CD4-positive, alpha-beta T cell (primary cell): ENCODE measurements around the gene APOO. TPM values are rescaled to one million over a fixed set of nuclear protein-coding genes. Genes with fewer than 3 reads are reported as not detected.

Experiments used
- ATAC-seq: fragments of 200-7000 bp; cut with Tn5 transposase; one replicate; pipeline ENCODE4 v1.10.0; 2022; ENCODE audit warnings: mild to moderate bottlenecking; ENCODE audit not compliant: poor library complexity
- CTCF ChIA-PET: fragments of 350-600 bp; sonication (Branson Sonifier 250); formaldehyde crosslinking; loops from one replicate; lab custom pipeline; 2021; ENCODE audit warnings: antibody characterized with exemption, inconsistent platforms; lab: Charles Lee
- POLR2A ChIA-PET: fragments of 350-600 bp; sonication (Branson Sonifier 250); formaldehyde crosslinking; loops from one replicate; lab custom pipeline; 2021; ENCODE audit warnings: antibody characterized with exemption, inconsistent platforms; lab: Charles Lee
- DNase-seq, 14 experiments: peaks; one replicate each; pipeline ENCODE4 v3.0.0-alpha.2; 2013 to 2020; ENCODE audit warnings: mixed read lengths in 2 of 14
- H3K27ac ChIP-seq, 2 donors: one replicate each; pipeline versions ENCODE4 v1.5.1 to v1.7.0; 2013; ENCODE audit warnings: low read length in 2 of 2, low read depth in 1 of 2, mild to moderate bottlenecking in 1 of 2
- H3K27me3 ChIP-seq, 2 experiments: 1 replicate in 1 of 2; 2 replicates in 1 of 2; pipeline versions ENCODE4 v1.6.1 to v1.7.0; 2013; ENCODE audit warnings: low read length in 2 of 2, control low read depth in 1 of 2, mild to moderate bottlenecking in 1 of 2, moderate library complexity in 1 of 2; ENCODE audit not compliant: insufficient read depth in 2 of 2, control insufficient read depth in 1 of 2
- H3K36me3 ChIP-seq: one replicate; pipeline ENCODE4 v1.6.1; 2013; ENCODE audit warnings: low read length, control low read depth; ENCODE audit not compliant: insufficient read depth
- H3K4me1 ChIP-seq: one replicate; pipeline ENCODE4 v1.6.1; 2013; ENCODE audit warnings: low read length, control low read depth; ENCODE audit not compliant: insufficient read depth
- H3K4me3 ChIP-seq: one replicate; pipeline ENCODE4 v1.5.1; 2013; ENCODE audit warnings: mild to moderate bottlenecking, low read length, moderate library complexity
- H3K9me3 ChIP-seq, 2 experiments: 1 replicate in 1 of 2; 2 replicates in 1 of 2; pipeline versions ENCODE4 v1.6.1 to v1.7.0; 2013; ENCODE audit warnings: low read length in 2 of 2, mild to moderate bottlenecking in 2 of 2, control low read depth in 1 of 2, moderate library complexity in 1 of 2; ENCODE audit not compliant: control insufficient read depth in 1 of 2, insufficient read depth in 1 of 2
- H3K27ac Mint-ChIP-seq: one replicate; pipeline ENCODE4 v1.8.0; 2020; ENCODE audit warnings: mixed read lengths
- H3K27me3 Mint-ChIP-seq: one replicate; pipeline ENCODE4 v1.8.0; 2021; ENCODE audit warnings: mixed read lengths
- H3K36me3 Mint-ChIP-seq: one replicate; pipeline ENCODE4 v1.8.0; 2021; ENCODE audit warnings: low read depth, mixed read lengths
- H3K4me1 Mint-ChIP-seq: one replicate; pipeline ENCODE4 v1.8.0; 2021; ENCODE audit warnings: low read depth, mixed read lengths
- H3K4me3 Mint-ChIP-seq: one replicate; pipeline ENCODE4 v1.8.0; 2020; ENCODE audit warnings: mild to moderate bottlenecking, mixed read lengths
- H3K9me3 Mint-ChIP-seq: one replicate; pipeline ENCODE4 v1.8.0; 2020; ENCODE audit warnings: mixed read lengths
- intact Hi-C, 2 experiments: fragments of 100-400 bp; cut with DNase I in 1 of 2; cut with micrococcal nuclease in 1 of 2; formaldehyde crosslinking; loops; one replicate each; pipeline versions ENCODE4 v1.15.1 to v1.9.0; 2023 to 2025; cut with DNase I, micrococcal nuclease
- total RNA-seq, 174 experiments: library from RNA in 2 of 174; stranded (reverse) in 2 of 174; gene quantifications; one replicate each; pipeline ENCODE4 v1.2.3 and lab custom pipeline; 2021 to 2026
- TF ChIP-seq, protein P1 (sequence below): fragments of 200-600 bp; IDR thresholded peaks from one replicate; pipeline ENCODE4 v1.8.0; 2022; ENCODE audit warnings: antibody characterized with exemption, mild to moderate bottlenecking

Gene APOO
- total RNA-seq, 2 experiments from 2014 or later: 3.3 to 4.9 TPM

DNA sequence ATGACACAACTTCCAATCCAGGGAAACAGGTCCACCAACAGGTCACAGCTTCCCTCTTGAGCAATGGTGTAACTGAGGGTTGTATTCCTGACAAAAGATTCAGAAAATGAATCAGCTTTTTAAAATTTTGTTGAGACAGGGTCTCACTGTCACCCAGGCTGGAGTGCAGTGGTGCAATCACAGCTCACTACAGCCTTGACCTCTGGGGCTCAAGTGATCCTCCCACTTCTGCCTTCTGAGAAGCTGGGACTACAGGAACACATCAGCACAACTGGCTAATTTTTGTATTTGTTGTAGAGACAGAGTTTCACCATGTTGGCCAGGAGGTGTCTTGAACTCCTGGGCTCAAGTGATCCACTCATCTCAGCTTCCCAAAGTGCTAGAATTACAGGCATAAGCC, 81.1 kb downstream of the APOO start:
- H3K4me1 Mint-ChIP-seq: no peaks in the 10 kb centered on the region
- H3K4me3 Mint-ChIP-seq: no peak overlapping the region
- ChIA-PET CTCF (no interaction called here), POLR2A (no interaction called here)
- H3K27ac Mint-ChIP-seq: no peak overlapping the region
- H3K36me3 Mint-ChIP-seq: no peaks in the 10 kb centered on the region
- H3K27me3 ChIP-seq: no peaks in the 10 kb centered on the region
- H3K27ac ChIP-seq: no peak overlapping the region
- TF ChIP-seq, protein P1, sequence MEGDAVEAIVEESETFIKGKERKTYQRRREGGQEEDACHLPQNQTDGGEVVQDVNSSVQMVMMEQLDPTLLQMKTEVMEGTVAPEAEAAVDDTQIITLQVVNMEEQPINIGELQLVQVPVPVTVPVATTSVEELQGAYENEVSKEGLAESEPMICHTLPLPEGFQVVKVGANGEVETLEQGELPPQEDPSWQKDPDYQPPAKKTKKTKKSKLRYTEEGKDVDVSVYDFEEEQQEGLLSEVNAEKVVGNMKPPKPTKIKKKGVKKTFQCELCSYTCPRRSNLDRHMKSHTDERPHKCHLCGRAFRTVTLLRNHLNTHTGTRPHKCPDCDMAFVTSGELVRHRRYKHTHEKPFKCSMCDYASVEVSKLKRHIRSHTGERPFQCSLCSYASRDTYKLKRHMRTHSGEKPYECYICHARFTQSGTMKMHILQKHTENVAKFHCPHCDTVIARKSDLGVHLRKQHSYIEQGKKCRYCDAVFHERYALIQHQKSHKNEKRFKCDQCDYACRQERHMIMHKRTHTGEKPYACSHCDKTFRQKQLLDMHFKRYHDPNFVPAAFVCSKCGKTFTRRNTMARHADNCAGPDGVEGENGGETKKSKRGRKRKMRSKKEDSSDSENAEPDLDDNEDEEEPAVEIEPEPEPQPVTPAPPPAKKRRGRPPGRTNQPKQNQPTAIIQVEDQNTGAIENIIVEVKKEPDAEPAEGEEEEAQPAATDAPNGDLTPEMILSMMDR: no peak
- intact Hi-C loops: no loop called here
- H3K9me3 Mint-ChIP-seq: no peaks in the 10 kb centered on the region
- ATAC-seq (no peak), DNase-seq (no peak)
- no peak overlapping the region for H3K4me3 ChIP-seq
- H3K27me3 Mint-ChIP-seq: no peaks in the 10 kb centered on the region
- no peaks in the 10 kb centered on the region for H3K36me3 ChIP-seq
- H3K9me3 ChIP-seq: no peaks in the 10 kb centered on the region
- no peaks in the 10 kb centered on the region for H3K4me1 ChIP-seq

DNA sequence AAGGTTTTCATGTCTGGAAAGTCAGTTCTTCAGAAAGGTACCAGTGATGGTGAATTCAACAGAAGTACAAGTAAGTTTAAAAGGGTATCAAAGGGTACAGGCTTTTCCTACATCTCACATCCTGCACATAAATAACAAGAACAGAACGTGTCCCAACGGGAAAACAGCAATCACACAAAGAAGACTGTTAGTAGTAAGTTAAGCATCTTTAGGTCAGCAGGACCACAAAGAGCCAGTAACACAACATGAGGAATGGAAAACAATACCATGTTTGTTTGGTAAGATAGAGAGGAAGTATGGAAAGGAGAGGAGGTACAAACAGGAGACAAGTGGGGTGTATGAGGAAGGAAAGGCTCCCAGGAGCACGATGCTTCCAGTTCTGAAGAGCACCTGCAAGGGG, 81.5 kb downstream of the APOO start:
- Mint-ChIP-seq H3K27ac (no peak overlapping the region), H3K27me3 (no peaks in the 10 kb centered on the region), H3K9me3 (no peaks in the 10 kb centered on the region), H3K36me3 (no peaks in the 10 kb centered on the region), H3K4me3 (no peak overlapping the region), H3K4me1 (no peaks in the 10 kb centered on the region)
- TF ChIP-seq, protein P1: no peak
- H3K9me3 ChIP-seq: no peaks in the 10 kb centered on the region
- H3K27me3 ChIP-seq: no peaks in the 10 kb centered on the region
- no peak overlapping the region for H3K27ac ChIP-seq
- intact Hi-C loops: no loop called here
- H3K4me1 ChIP-seq: no peaks in the 10 kb centered on the region
- no peak for ATAC-seq
- POLR2A ChIA-PET: no interaction called here
- DNase-seq: no peak
- no peaks in the 10 kb centered on the region for H3K36me3 ChIP-seq
- CTCF ChIA-PET: no interaction called here
- H3K4me3 ChIP-seq: no peak overlapping the region

DNA sequence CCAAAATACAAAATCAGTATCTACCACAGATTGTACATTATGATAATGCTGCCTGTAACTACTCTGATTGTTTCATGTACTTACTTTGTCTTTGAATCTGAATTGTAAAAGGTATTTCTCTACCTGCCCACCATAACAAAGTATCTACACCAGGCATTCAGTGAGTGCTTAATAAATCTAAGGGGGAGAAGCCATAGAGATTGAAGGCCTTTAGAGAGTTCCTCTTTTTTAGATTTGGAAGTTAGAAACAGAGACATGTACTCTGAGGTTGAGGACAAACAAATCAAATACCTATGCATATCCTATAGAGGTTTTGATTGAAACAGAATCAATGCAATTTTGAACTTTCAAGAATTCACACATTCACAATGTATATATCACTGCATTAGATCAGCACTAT, 82.1 kb downstream of the APOO start:
- no peaks in the 10 kb centered on the region for H3K27me3 ChIP-seq

More for the DNA sequence above, 82.1 kb downstream of the APOO start:
- TF ChIP-seq, protein P1: no peak
- intact Hi-C loops: no loop called here
- ATAC-seq: no peak
- H3K27ac Mint-ChIP-seq: no peak overlapping the region
- H3K4me1 Mint-ChIP-seq: no peaks in the 10 kb centered on the region
- Histone ChIP-seq H3K9me3 (no peaks in the 10 kb centered on the region), H3K4me1 (no peaks in the 10 kb centered on the region), H3K4me3 (no peak overlapping the region), H3K36me3 (no peaks in the 10 kb centered on the region), H3K27ac (no peak overlapping the region)
- POLR2A ChIA-PET: no interaction called here
- DNase-seq: no peak
- H3K27me3 Mint-ChIP-seq: no peaks in the 10 kb centered on the region
- H3K9me3 Mint-ChIP-seq: no peaks in the 10 kb centered on the region
- H3K4me3 Mint-ChIP-seq: no peak overlapping the region
- H3K36me3 Mint-ChIP-seq: no peaks in the 10 kb centered on the region
- CTCF ChIA-PET: no interaction called here
